Stimulated activated effector memory CD8-positive, alpha-beta T cell treated with anti-CD3 and anti-CD28 coated beads, Interleukin-12 subunit alpha, Interleukin-12 subunit beta, amount 100 ng/mL, for 72 hours (primary cell): ENCODE results near the gene IFT74.

ENCODE experiments used
- ATAC-seq: fragments of 150-1000 bp; cut with Tn5 transposase; 2 replicates; pipeline ENCODE4 v1.10.0; 2021
- DNase-seq, 2 donors: peaks; one replicate each; pipeline ENCODE4 v3.0.0; 2021 to 2022; ENCODE audit warnings: low spot score in 2 of 2
- H3K27ac Mint-ChIP-seq: one replicate; pipeline ENCODE4 v1.8.0; 2022; ENCODE audit warnings: mild to moderate bottlenecking, mixed read lengths
- H3K36me3 Mint-ChIP-seq: one replicate; pipeline ENCODE4 v1.8.0; 2022; ENCODE audit warnings: mild to moderate bottlenecking, mixed read lengths
- H3K4me1 Mint-ChIP-seq: one replicate; pipeline ENCODE4 v1.8.0; 2022; ENCODE audit warnings: mixed read lengths
- H3K4me3 Mint-ChIP-seq: one replicate; pipeline ENCODE4 v1.8.0; 2022; ENCODE audit warnings: mild to moderate bottlenecking, mixed read lengths
- H3K9me3 Mint-ChIP-seq: one replicate; pipeline ENCODE4 v1.8.0; 2022; ENCODE audit warnings: mixed read lengths

The IFT74 gene

GRCh38 chr9:26951794-26952193 lies 4.4 kb upstream of the IFT74 start:
- H3K4me1 Mint-ChIP-seq: peaks cover 27% of the 10 kb centered on the region

GRCh38 chr9:26954050-26954508 lies 2.1 kb upstream of the IFT74 start:
- Mint-ChIP-seq H3K36me3 (no peaks in the 10 kb centered on the region), H3K4me1 (peaks cover 28% of the 10 kb centered on the region), H3K27ac (peak overlapping the region; percentile 81), H3K4me3 (peak overlapping the region; percentile 32), H3K9me3 (no peaks in the 10 kb centered on the region)
- DNase-seq (no peak), ATAC-seq (peak; percentile 62)

More at GRCh38 chr9:26951794-26952193, 4.4 kb upstream of the IFT74 start:
- Mint-ChIP-seq H3K9me3 (no peaks in the 10 kb centered on the region), H3K27ac (no peak overlapping the region), H3K4me3 (no peak overlapping the region), H3K36me3 (peaks cover 6% of the 10 kb centered on the region)
- no peak for DNase-seq
- no peak for ATAC-seq

GRCh38 chr9:26955222-26955903 lies 849 bp upstream of the IFT74 start:
- peak overlapping the region; percentile 94 for H3K27ac Mint-ChIP-seq
- H3K9me3 Mint-ChIP-seq: no peaks in the 10 kb centered on the region
- H3K36me3 Mint-ChIP-seq: no peaks in the 10 kb centered on the region
- H3K4me1 Mint-ChIP-seq: peaks cover 28% of the 10 kb centered on the region
- no peak for DNase-seq
- H3K4me3 Mint-ChIP-seq: peak overlapping the region; percentile 79
- no peak for ATAC-seq

- peaks cover 28% of the 10 kb centered on the region for H3K4me1 Mint-ChIP-seq
Measured at GRCh38 chr9:26956860-26957233, 635 bp downstream of the IFT74 start.

GRCh38 chr9:26971721-26972120 lies 15.5 kb downstream of the IFT74 start:
- Mint-ChIP-seq H3K4me3 (no peak overlapping the region), H3K36me3 (no peaks in the 10 kb centered on the region), H3K4me1 (no peaks in the 10 kb centered on the region), H3K9me3 (peaks cover 6% of the 10 kb centered on the region), H3K27ac (peak overlapping the region; percentile 12)
- no peak for ATAC-seq
- no peak for DNase-seq

More at GRCh38 chr9:26956860-26957233, 635 bp downstream of the IFT74 start:
- no peak for ATAC-seq
- no peaks in the 10 kb centered on the region for H3K9me3 Mint-ChIP-seq
- H3K27ac Mint-ChIP-seq: peak overlapping the region; percentile 94
- H3K4me3 Mint-ChIP-seq: peak overlapping the region; percentile 79
- H3K36me3 Mint-ChIP-seq: no peaks in the 10 kb centered on the region
- DNase-seq: no peak

GRCh38 chr9:26973989-26974388 lies 17.8 kb downstream of the IFT74 start:
- H3K9me3 Mint-ChIP-seq: peaks cover 6% of the 10 kb centered on the region
- H3K27ac Mint-ChIP-seq: no peak overlapping the region
- DNase-seq: no peak
- H3K36me3 Mint-ChIP-seq: no peaks in the 10 kb centered on the region
- no peak overlapping the region for H3K4me3 Mint-ChIP-seq
- ATAC-seq: no peak
- no peaks in the 10 kb centered on the region for H3K4me1 Mint-ChIP-seq

GRCh38 chr9:26974927-26975326 lies 18.7 kb downstream of the IFT74 start:
- DNase-seq: no peak
- Mint-ChIP-seq H3K36me3 (no peaks in the 10 kb centered on the region), H3K4me3 (no peak overlapping the region), H3K4me1 (no peaks in the 10 kb centered on the region), H3K27ac (peak overlapping the region; percentile 15), H3K9me3 (peaks cover 1% of the 10 kb centered on the region)
- ATAC-seq: no peak

GRCh38 chr9:26975728-26976707 lies 19.8 kb downstream of the IFT74 start:
- ATAC-seq: no peak
- Mint-ChIP-seq H3K27ac (no peak overlapping the region), H3K4me3 (no peak overlapping the region), H3K36me3 (no peaks in the 10 kb centered on the region), H3K4me1 (no peaks in the 10 kb centered on the region), H3K9me3 (no peaks in the 10 kb centered on the region)
- DNase-seq: no peak

- ATAC-seq: no peak
- no peak overlapping the region for H3K4me3 Mint-ChIP-seq
- no peaks in the 10 kb centered on the region for H3K4me1 Mint-ChIP-seq
- no peak for DNase-seq
- no peak overlapping the region for H3K27ac Mint-ChIP-seq
- H3K9me3 Mint-ChIP-seq: no peaks in the 10 kb centered on the region
- H3K36me3 Mint-ChIP-seq: peaks cover 4% of the 10 kb centered on the region
Measured at GRCh38 chr9:26983340-26983739, 27.1 kb downstream of the IFT74 start.

GRCh38 chr9:26995810-26996209 lies 39.6 kb downstream of the IFT74 start:
- H3K9me3 Mint-ChIP-seq: no peaks in the 10 kb centered on the region
- H3K4me3 Mint-ChIP-seq: no peak overlapping the region
- H3K4me1 Mint-ChIP-seq: no peaks in the 10 kb centered on the region
- DNase-seq (no peak), ATAC-seq (no peak)
- peaks cover 5% of the 10 kb centered on the region for H3K36me3 Mint-ChIP-seq
- no peak overlapping the region for H3K27ac Mint-ChIP-seq

GRCh38 chr9:27003426-27004077 lies 47.3 kb downstream of the IFT74 start:
- H3K9me3 Mint-ChIP-seq: no peaks in the 10 kb centered on the region
- DNase-seq (no peak), ATAC-seq (no peak)
- no peak overlapping the region for H3K27ac Mint-ChIP-seq
- no peaks in the 10 kb centered on the region for H3K36me3 Mint-ChIP-seq
- H3K4me3 Mint-ChIP-seq: no peak overlapping the region
- H3K4me1 Mint-ChIP-seq: no peaks in the 10 kb centered on the region

- no peak for DNase-seq
- no peaks in the 10 kb centered on the region for H3K9me3 Mint-ChIP-seq
- H3K4me3 Mint-ChIP-seq: no peak within 1 kb of the TSS
- no peak within 1 kb of the TSS for H3K27ac Mint-ChIP-seq
- no peaks in the 10 kb centered on the region for H3K36me3 Mint-ChIP-seq
- ATAC-seq: no peak
- no peaks in the 10 kb centered on the region for H3K4me1 Mint-ChIP-seq
Measured at GRCh38 chr9:27005491-27005890, 49.3 kb downstream of the IFT74 start, which contains the start of gene LRRC19. Gene LRRC19 (minus strand): TSS chr9:27005672. CDS start chr9:26999694, 5,978 bp downstream.

- no peak for DNase-seq
- Mint-ChIP-seq H3K4me3 (no peak overlapping the region), H3K27ac (no peak overlapping the region), H3K9me3 (no peaks in the 10 kb centered on the region), H3K36me3 (peaks cover 5% of the 10 kb centered on the region), H3K4me1 (no peaks in the 10 kb centered on the region)
- no peak for ATAC-seq
Measured at GRCh38 chr9:27019589-27019988, 63.4 kb downstream of the IFT74 start.

- no peak overlapping the region for H3K27ac Mint-ChIP-seq
- no peaks in the 10 kb centered on the region for H3K4me1 Mint-ChIP-seq
- H3K36me3 Mint-ChIP-seq: peaks cover 5% of the 10 kb centered on the region
- DNase-seq (no peak), ATAC-seq (no peak)
- H3K4me3 Mint-ChIP-seq: no peak overlapping the region
- H3K9me3 Mint-ChIP-seq: no peaks in the 10 kb centered on the region
Measured at GRCh38 chr9:27022920-27023319, 66.7 kb downstream of the IFT74 start.

GRCh38 chr9:27029186-27029585 lies 73.0 kb downstream of the IFT74 start:
- DNase-seq: no peak
- ATAC-seq: no peak
- Mint-ChIP-seq H3K27ac (no peak overlapping the region), H3K4me1 (no peaks in the 10 kb centered on the region), H3K9me3 (no peaks in the 10 kb centered on the region), H3K36me3 (no peaks in the 10 kb centered on the region), H3K4me3 (no peak overlapping the region)
